NCI-H2107 treated with DMSO at 0.1 percent for 48 hours (cell line): ENCODE measurements around the gene LRRC75B.

ENCODE experiments used
- DNase-seq: peaks from one replicate; lab custom pipeline; 2025; ENCODE audit not compliant: unreplicated experiment; lab: John Stamatoyannopoulos, UW

LRRC75B gene

GRCh38 chr22:24587948-24588347 is 4.9 kb downstream of the LRRC75B start:
- DNase-seq, result no peak

GRCh38 chr22:24587251-24587650 is 5.6 kb downstream of the LRRC75B start:
- DNase-seq, result no peak

GRCh38 chr22:24585927-24586546 is 6.8 kb downstream of the LRRC75B start:
- DNase-seq, result no peak

- no peak for DNase-seq
Observed at GRCh38 chr22:24585461-24585860, 7.4 kb downstream of the LRRC75B start.

- DNase-seq, result no peak
Observed at GRCh38 chr22:24584871-24585411, 7.9 kb downstream of the LRRC75B start.

- DNase-seq, result no peak
Observed at GRCh38 chr22:24584166-24584790, 8.6 kb downstream of the LRRC75B start.

GRCh38 chr22:24583221-24584165 is 9.4 kb downstream of the LRRC75B start:
- DNase-seq, result peak; percentile 85

- DNase-seq, result no peak
Observed at GRCh38 chr22:24582056-24582814, 10.6 kb downstream of the LRRC75B start.

GRCh38 chr22:24580276-24580675 is 12.6 kb downstream of the LRRC75B start:
- DNase-seq, result no peak

GRCh38 chr22:24579258-24579601 is 13.6 kb downstream of the LRRC75B start:
- no peak for DNase-seq

- DNase-seq, result no peak
Observed at GRCh38 chr22:24578355-24579257, 14.3 kb downstream of the LRRC75B start.

- no peak for DNase-seq
Observed at GRCh38 chr22:24576778-24577177, 16.1 kb downstream of the LRRC75B start.

- DNase-seq, result no peak
Observed at GRCh38 chr22:24571266-24571665, 21.6 kb downstream of the LRRC75B start.

GRCh38 chr22:24567668-24568067 is 25.2 kb downstream of the LRRC75B start:
- no peak for DNase-seq

GRCh38 chr22:24566899-24567511 is 25.9 kb downstream of the LRRC75B start:
- DNase-seq, result no peak

- no peak for DNase-seq
Observed at GRCh38 chr22:24565077-24565476, 27.8 kb downstream of the LRRC75B start.

GRCh38 chr22:24564376-24565058 is 28.4 kb downstream of the LRRC75B start:
- DNase-seq, result no peak

- DNase-seq, result no peak
Observed at GRCh38 chr22:24563246-24563645, 29.6 kb downstream of the LRRC75B start.

- no peak for DNase-seq
Observed at GRCh38 chr22:24559471-24559870, 33.4 kb downstream of the LRRC75B start.
